HG02571 (cell line): Measurements from ENCODE around the gene CCDC182.

Source experiments
- ATAC-seq: cut with Tn5 transposase; IDR thresholded peaks from one replicate; pipeline ENCODE4 v1.9.1; 2021; ENCODE audit warnings: mild to moderate bottlenecking, moderate library complexity; ENCODE audit not compliant: unreplicated experiment

The CCDC182 gene

GRCh38 chr17:57703273-57703672 is 41.8 kb downstream of the CCDC182 start:
- ATAC-seq: no peak

DNA sequence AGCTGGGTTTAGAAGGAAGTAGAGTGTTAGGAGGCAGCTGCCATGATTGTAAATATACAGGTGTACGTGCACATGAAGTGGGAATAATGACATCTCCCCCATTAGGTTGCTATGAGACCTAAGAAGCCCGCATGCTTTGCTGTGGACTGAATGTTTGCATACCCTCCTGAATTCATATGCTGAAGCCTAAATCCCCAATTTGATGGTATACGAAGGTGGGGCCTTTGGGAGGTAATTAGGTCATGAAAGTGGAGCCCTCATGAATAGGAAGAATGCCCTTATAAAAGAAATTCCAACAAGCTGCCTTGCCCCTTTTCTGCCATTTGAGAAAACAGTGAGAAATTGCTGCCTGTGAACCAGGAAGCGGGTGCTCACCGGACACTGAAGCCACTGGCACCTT is 44.0 kb downstream of the CCDC182 start:
- no peak for ATAC-seq

DNA sequence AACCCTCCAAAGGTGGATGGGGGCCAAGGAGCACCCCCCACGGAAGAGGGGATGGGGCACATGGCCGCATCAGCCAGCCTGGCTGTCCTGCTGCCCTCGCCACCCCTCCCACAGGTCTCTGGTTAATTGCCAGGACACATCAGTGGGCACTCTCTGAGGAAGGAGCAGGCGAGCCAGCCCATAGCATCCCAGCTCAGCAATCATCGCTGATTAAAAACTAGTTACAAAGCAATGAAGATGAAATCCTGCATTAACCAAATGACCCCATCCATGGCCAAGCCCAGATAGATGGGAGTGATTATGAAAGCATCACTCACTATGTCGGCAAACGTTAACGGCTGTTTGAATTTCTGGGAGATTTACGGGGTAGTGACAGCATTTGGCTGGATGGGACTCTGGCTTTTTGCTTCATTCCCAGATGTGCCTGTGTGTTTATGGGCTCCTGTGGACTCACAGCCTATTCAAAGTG is 45.3 kb downstream of the CCDC182 start:
- no peak for ATAC-seq

DNA sequence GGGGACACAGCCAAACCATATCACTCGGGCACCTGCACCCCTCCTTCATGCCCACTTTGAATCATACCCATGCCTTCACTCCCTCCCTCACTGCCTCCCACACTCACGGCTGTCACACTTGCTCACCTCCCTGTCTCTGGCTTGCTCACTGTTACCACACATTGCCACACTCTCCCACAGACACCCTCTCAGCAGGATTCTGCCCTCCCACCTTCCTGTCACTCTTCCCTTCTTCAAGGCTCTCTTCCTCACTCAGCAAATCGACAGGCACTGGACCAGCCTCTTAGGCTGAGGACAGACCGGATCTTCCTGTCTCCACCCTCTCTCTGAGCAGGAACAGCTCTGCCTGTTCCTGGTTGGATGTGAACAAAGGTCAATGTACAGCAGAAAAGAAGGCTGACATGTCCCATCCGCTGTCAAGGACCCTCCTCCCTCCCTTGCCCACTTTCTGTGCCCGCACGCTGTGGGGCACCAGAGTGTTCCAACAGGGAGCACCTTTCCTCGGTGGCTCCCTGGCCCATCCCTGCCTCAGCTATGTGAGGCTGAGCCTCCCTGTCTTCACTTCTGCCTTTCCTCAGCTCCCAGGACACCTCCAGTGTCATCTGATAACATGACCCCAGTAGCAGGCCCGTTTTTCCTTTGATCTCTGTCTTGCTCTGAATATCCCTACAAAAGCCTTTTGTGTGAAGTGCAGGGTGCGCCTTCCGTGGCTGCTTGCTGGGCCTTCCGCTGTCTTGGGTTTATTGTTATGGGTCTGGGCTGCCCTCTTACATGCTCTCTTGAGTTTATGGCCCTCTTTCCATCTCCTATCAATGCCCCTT is 47.0 kb downstream of the CCDC182 start:
- no peak for ATAC-seq

- ATAC-seq: no peak
Measured at GRCh38 chr17:57697197-57697596, 47.9 kb downstream of the CCDC182 start.

- ATAC-seq: no peak
Measured at GRCh38 chr17:57696050-57696449, 49.0 kb downstream of the CCDC182 start.
